Endothelial cell of umbilical vein (primary cell): ENCODE data around the gene CT47C1. TPM values are rescaled to one million over a fixed set of nuclear protein-coding genes. Genes with fewer than 3 reads are reported as not detected.
A peak's percentile ranks its signal among the peaks of the same experiment; 100 is the strongest.

Experiments
- BruUV-seq: library from RNA; stranded (reverse); fragments of 400-500 nt; replicated peaks from 2 replicates; lab custom pipeline; 2021; lab: Mats Ljungman, UMichigan
- CTCF ChIA-PET: fragments of 300-600, 350-600 bp; sonication (Branson Sonifier 250); formaldehyde crosslinking; loops from one replicate; lab custom pipeline; 2021; ENCODE audit warnings: antibody characterized with exemption, inconsistent platforms; lab: Charles Lee
- POLR2A ChIA-PET: fragments of 300-600, 350-600 bp; sonication (Branson Sonifier 250); formaldehyde crosslinking; loops from one replicate; lab custom pipeline; 2021; ENCODE audit warnings: antibody characterized with exemption, inconsistent platforms; lab: Charles Lee
- DNase-seq: peaks from one replicate; pipeline ENCODE4 v3.0.0-alpha.2; 2011; ENCODE audit warnings: low read depth, low spot score
- FAIRE-seq: peaks from 2 replicates; lab custom pipeline; 2011; peaks lifted over from hg19 to GRCh38; lab: Jason Lieb, UNC
- H2AFZ ChIP-seq: 2 replicates; pipeline ENCODE4 v1.6.0; 2012; ENCODE audit warnings: low read depth, low read length, control low read depth, inconsistent platforms
- H3K27ac ChIP-seq: 2 replicates; pipeline ENCODE4 v1.5.1; 2011; ENCODE audit warnings: low read depth, mild to moderate bottlenecking, control low read depth, low read length, moderate library complexity; ENCODE audit not compliant: insufficient read depth
- H3K27me3 ChIP-seq, 2 experiments: 2 replicates each; pipeline versions ENCODE4 v1.6.0 to v1.6.1; 2011; ENCODE audit warnings: low read length in 2 of 2, mixed read lengths in 1 of 2; ENCODE audit not compliant: control insufficient read depth in 2 of 2, insufficient read depth in 2 of 2
- H3K36me3 ChIP-seq, 2 experiments: 2 replicates in 1 of 2; 3 replicates in 1 of 2; pipeline ENCODE4 v1.5.1; 2011; ENCODE audit warnings: low read length in 2 of 2, mild to moderate bottlenecking in 1 of 2, moderate library complexity in 1 of 2; ENCODE audit not compliant: control insufficient read depth in 2 of 2, insufficient read depth in 2 of 2; ENCODE audit errors: extremely low read depth in 1 of 2
- H3K4me1 ChIP-seq: 3 replicates; pipeline ENCODE4 v1.5.1; 2011; ENCODE audit warnings: mild to moderate bottlenecking, low read length; ENCODE audit not compliant: control insufficient read depth, insufficient read depth; ENCODE audit errors: extremely low read depth
- H3K4me2 ChIP-seq: 2 replicates; pipeline ENCODE4 v1.6.1; 2011; ENCODE audit warnings: low read length, control low read depth, mixed read lengths; ENCODE audit not compliant: insufficient read depth
- H3K4me3 ChIP-seq, 3 experiments: fragments of 200-600 bp in 1 of 3; sonication (generic), shearing (Covaris generic) in 1 of 3; replicated peaks in 1 of 3; 2 replicates each; pipeline ENCODE4 v1.5.1; 2011 to 2016; ENCODE audit warnings: control low read depth in 3 of 3, low read length in 3 of 3, mild to moderate bottlenecking in 2 of 3, inconsistent platforms in 1 of 3, low read depth in 1 of 3, moderate library complexity in 1 of 3; ENCODE audit not compliant: insufficient read depth in 1 of 3
- H3K79me2 ChIP-seq: 2 replicates; pipeline ENCODE4 v1.6.0; 2012; ENCODE audit warnings: low read length, inconsistent platforms; ENCODE audit not compliant: control insufficient read depth, insufficient read depth
- H3K9ac ChIP-seq: replicated peaks from 2 replicates; pipeline ENCODE3; 2011; ENCODE audit warnings: low read length, control low read depth; ENCODE audit not compliant: insufficient read depth; ENCODE audit errors: extremely low read depth
- H3K9me1 ChIP-seq: replicated peaks from 3 replicates; pipeline ENCODE4 v1.6.0; 2011; ENCODE audit warnings: mild to moderate bottlenecking, low read length; ENCODE audit not compliant: control insufficient read depth, insufficient read depth; ENCODE audit errors: extremely low read depth
- H3K9me3 ChIP-seq: replicated peaks from 2 replicates; pipeline ENCODE4 v1.5.1; 2012; ENCODE audit warnings: low read length, inconsistent platforms; ENCODE audit not compliant: control insufficient read depth, insufficient read depth
- H4K20me1 ChIP-seq: replicated peaks from 2 replicates; pipeline ENCODE3; 2011; ENCODE audit warnings: mild to moderate bottlenecking, low read length; ENCODE audit not compliant: control insufficient read depth, insufficient read depth; ENCODE audit errors: extremely low read depth
- EZH2 ChIP-seq: IDR thresholded peaks from 2 replicates; pipeline ENCODE4 v1.6.1; 2012; ENCODE audit warnings: borderline replicate concordance, low read depth, mild to moderate bottlenecking, moderate library complexity, low read length, inconsistent platforms; ENCODE audit not compliant: severe bottlenecking
- FOS ChIP-seq: IDR thresholded peaks from 2 replicates; pipeline ENCODE4 v1.6.1; 2011; ENCODE audit warnings: mild to moderate bottlenecking, low read length, moderate library complexity, borderline replicate concordance; ENCODE audit not compliant: insufficient read depth
- GATA2 ChIP-seq: IDR thresholded peaks from 2 replicates; pipeline ENCODE4 v1.7.0; 2011; ENCODE audit warnings: low read depth, mild to moderate bottlenecking, moderate library complexity, mixed read lengths, low read length; ENCODE audit not compliant: insufficient read length, insufficient read depth
- JUN ChIP-seq: IDR thresholded peaks from 2 replicates; pipeline ENCODE4 v1.6.1; 2011; ENCODE audit warnings: borderline replicate concordance, low read depth; ENCODE audit not compliant: insufficient read length, insufficient read depth
- MYC ChIP-seq: IDR thresholded peaks from one replicate; pipeline ENCODE4 v1.6.1; 2011; ENCODE audit warnings: mild to moderate bottlenecking, low read depth, low read length
- POLR2A ChIP-seq: IDR thresholded peaks from 2 replicates; pipeline ENCODE4 v1.6.1; 2012; ENCODE audit warnings: low read depth, mild to moderate bottlenecking, control low read depth, low read length
- POLR2AphosphoS5 ChIP-seq: IDR thresholded peaks from 2 replicates; pipeline ENCODE4 v1.6.1; 2012; ENCODE audit warnings: low read depth, mild to moderate bottlenecking, control low read depth, low read length, moderate library complexity; ENCODE audit not compliant: insufficient read depth
- dilution Hi-C: fragments of 300-500 bp; cut with MboI; formaldehyde crosslinking; loops from one replicate; pipeline ENCODE4 v1.15.0; 2019; ENCODE audit warnings: low sequenced_read_pairs; ENCODE audit not compliant: extremely low pct_ligation_motif_present
- intact Hi-C: fragments of 100-400 bp; cut with micrococcal nuclease; formaldehyde crosslinking; loops from one replicate; pipeline ENCODE4 v1.10.0; 2022
- polyA plus RNA-seq, 4 experiments: library from polyadenylated mRNA; depleted of rRNA in 3 of 4; stranded (reverse) in 3 of 4; unstranded in 1 of 4; fragments of >200 nt; gene quantifications; 2 replicates each; pipeline versions ENCODE4 v1.2.1 to v1.2.3, GENCODE V29; 2011 to 2012; ENCODE audit warnings: missing spikeins in 1 of 4
- total RNA-seq: library from RNA; stranded (reverse); gene quantifications from 2 replicates; pipeline ENCODE4 v1.2.3, GENCODE V29; 2021
- TF ChIP-seq, protein P1 (sequence below), 2 donors: IDR thresholded peaks; 1 replicate in 1 of 2; 2 replicates in 1 of 2; pipeline ENCODE4 v1.5.1; 2011; ENCODE audit warnings: low read length in 2 of 2, mild to moderate bottlenecking in 2 of 2, moderate library complexity in 2 of 2, control low read depth in 1 of 2, inconsistent platforms in 1 of 2, low read depth in 1 of 2; ENCODE audit not compliant: insufficient read depth in 1 of 2; ENCODE audit errors: extremely low read depth in 1 of 2
- TF ChIP-seq, protein P2 (sequence below): IDR thresholded peaks from 2 replicates; pipeline ENCODE4 v1.6.1; 2011; ENCODE audit not compliant: insufficient read depth, insufficient read length

CT47C1 gene
- total and polyA plus RNA-seq, 2 donors (not counting 3 experiments of a cell fraction or from before 2014, with no cell fraction given), result not detected

DNA sequence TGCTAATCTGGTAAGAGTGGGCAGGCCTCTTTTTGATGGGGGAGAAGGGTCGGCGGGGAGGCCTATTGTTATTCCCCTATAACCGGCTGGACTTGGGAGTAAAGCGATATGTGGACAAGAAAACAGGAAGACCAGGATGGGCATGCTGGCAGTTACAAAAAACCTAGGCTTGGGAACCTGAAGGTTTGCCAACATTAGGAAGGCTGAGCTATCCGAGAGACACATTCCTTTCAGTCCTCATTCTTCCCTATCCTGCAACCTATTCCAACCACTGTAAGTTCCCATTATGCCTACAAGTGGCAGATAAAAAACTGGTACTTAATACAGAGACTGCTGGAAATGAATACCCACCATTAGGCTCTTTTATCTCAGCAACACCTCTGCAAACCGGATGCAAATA, 32.4 kb upstream of the CT47C1 start:
- Histone ChIP-seq H4K20me1 (no peaks in the 10 kb centered on the region), H3K4me3 (no peak overlapping the region), H3K9me3 (no peaks in the 10 kb centered on the region), H3K9me1 (no peaks in the 10 kb centered on the region), H3K36me3 (no peaks in the 10 kb centered on the region), H3K4me1 (peaks cover 20% of the 10 kb centered on the region), H3K79me2 (no peaks in the 10 kb centered on the region), H3K27me3 (no peaks in the 10 kb centered on the region), H2AFZ (no peak overlapping the region), H3K4me2 (peak overlapping the region; percentile 39), H3K9ac (no peak overlapping the region), H3K27ac (peak overlapping the region; percentile 43)
- CTCF ChIA-PET, result interaction anchor here (1.1 kb wide), 1 partner anchor 25 kb away, joined by 3 read pairs; no protein-coding TSS in a partner anchor
- DNase-seq (peak; percentile 68), FAIRE-seq (no peak)
- POLR2A ChIA-PET, result no interaction called here
- intact Hi-C loops, result loop anchor here (2.0 kb wide), 1 partner anchor 26 kb away; no protein-coding TSS in a partner anchor
- dilution Hi-C loops, result no loop called here
- TF ChIP-seq, protein P1, sequence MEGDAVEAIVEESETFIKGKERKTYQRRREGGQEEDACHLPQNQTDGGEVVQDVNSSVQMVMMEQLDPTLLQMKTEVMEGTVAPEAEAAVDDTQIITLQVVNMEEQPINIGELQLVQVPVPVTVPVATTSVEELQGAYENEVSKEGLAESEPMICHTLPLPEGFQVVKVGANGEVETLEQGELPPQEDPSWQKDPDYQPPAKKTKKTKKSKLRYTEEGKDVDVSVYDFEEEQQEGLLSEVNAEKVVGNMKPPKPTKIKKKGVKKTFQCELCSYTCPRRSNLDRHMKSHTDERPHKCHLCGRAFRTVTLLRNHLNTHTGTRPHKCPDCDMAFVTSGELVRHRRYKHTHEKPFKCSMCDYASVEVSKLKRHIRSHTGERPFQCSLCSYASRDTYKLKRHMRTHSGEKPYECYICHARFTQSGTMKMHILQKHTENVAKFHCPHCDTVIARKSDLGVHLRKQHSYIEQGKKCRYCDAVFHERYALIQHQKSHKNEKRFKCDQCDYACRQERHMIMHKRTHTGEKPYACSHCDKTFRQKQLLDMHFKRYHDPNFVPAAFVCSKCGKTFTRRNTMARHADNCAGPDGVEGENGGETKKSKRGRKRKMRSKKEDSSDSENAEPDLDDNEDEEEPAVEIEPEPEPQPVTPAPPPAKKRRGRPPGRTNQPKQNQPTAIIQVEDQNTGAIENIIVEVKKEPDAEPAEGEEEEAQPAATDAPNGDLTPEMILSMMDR (IDR thresholded peaks at IDR 0.05; ENCODE audit: extremely low read depth in 1 of 2, insufficient read depth in 1 of 2, low read depth in 1 of 2, low read length in 2 of 2), result no peak
- TF ChIP-seq JUN, result no peak
- TF ChIP-seq, protein P2, sequence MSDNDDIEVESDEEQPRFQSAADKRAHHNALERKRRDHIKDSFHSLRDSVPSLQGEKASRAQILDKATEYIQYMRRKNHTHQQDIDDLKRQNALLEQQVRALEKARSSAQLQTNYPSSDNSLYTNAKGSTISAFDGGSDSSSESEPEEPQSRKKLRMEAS, result no peak
- no peak for TF ChIP-seq EZH2
- TF ChIP-seq GATA2, result no peak
- TF ChIP-seq MYC, result no peak
- TF ChIP-seq POLR2A, result no peak
- no peak for TF ChIP-seq POLR2AphosphoS5
- TF ChIP-seq FOS, result no peak
- no TSS peak for BruUV-seq
